Naive thymus-derived CD8-positive, alpha-beta T cell (primary cell): ENCODE measurements around the gene PODNL1. TPM values are rescaled to one million over a fixed set of nuclear protein-coding genes. Genes with fewer than 3 reads are reported as not detected.
"Not testable (repeated sequence)": the region's sequence is repeated elsewhere in the genome, so short reads cannot be mapped to it uniquely, and the experiment has no call there.

Experiments
- ATAC-seq, 2 donors: fragments of 150-1000 bp; cut with Tn5 transposase in 1 of 2; sonication (Bioruptor Pico), chemical (Tn5 transposase) in 1 of 2; 1 replicate in 1 of 2; 2 replicates in 1 of 2; pipeline ENCODE4 v1.10.0; 2021; ENCODE audit warnings: mild to moderate bottlenecking in 2 of 2, moderate library complexity in 2 of 2
- POLR2A ChIA-PET: fragments of 350-600 bp; sonication (Branson Sonifier 250); formaldehyde crosslinking; loops from one replicate; lab custom pipeline; 2021; ENCODE audit warnings: antibody characterized with exemption; lab: Charles Lee
- DNase-seq, 10 donors: peaks; one replicate each; pipeline versions ENCODE4 v3.0.0 to v3.0.0-alpha.2; 2020 to 2022
- H3K27ac Mint-ChIP-seq, 10 donors: one replicate each; pipeline ENCODE4 v1.8.0; 2020 to 2022; ENCODE audit warnings: mild to moderate bottlenecking in 10 of 10, mixed read lengths in 10 of 10, moderate library complexity in 4 of 10, inconsistent platforms in 1 of 10
- H3K27me3 Mint-ChIP-seq, 5 donors: one replicate each; pipeline ENCODE4 v1.8.0; 2021 to 2022; ENCODE audit warnings: mixed read lengths in 5 of 5
- H3K36me3 Mint-ChIP-seq, 3 donors: one replicate each; pipeline ENCODE4 v1.8.0; 2020 to 2022; ENCODE audit warnings: mixed read lengths in 3 of 3, mild to moderate bottlenecking in 2 of 3, inconsistent platforms in 1 of 3
- H3K4me1 Mint-ChIP-seq, 4 donors: one replicate each; pipeline ENCODE4 v1.8.0; 2021 to 2022; ENCODE audit warnings: mixed read lengths in 4 of 4
- H3K4me3 Mint-ChIP-seq, 10 donors: one replicate each; pipeline ENCODE4 v1.8.0; 2020 to 2022; ENCODE audit warnings: mild to moderate bottlenecking in 10 of 10, mixed read lengths in 10 of 10, moderate library complexity in 6 of 10, inconsistent platforms in 1 of 10
- H3K9me3 Mint-ChIP-seq, 9 donors: one replicate each; pipeline ENCODE4 v1.8.0; 2020 to 2022; ENCODE audit warnings: mixed read lengths in 9 of 9, mild to moderate bottlenecking in 3 of 9, inconsistent platforms in 1 of 9, moderate library complexity in 1 of 9
- polyA plus RNA-seq, 3 donors: library from polyadenylated mRNA; unstranded; fragments of 300-500 nt; fragmentation: Illumina TruSeq; gene quantifications; one replicate each; pipeline ENCODE4 v1.2.3, GENCODE V29; 2021
- total RNA-seq, 8 experiments: library from RNA in 2 of 8; stranded (reverse) in 2 of 8; gene quantifications; one replicate each; pipeline ENCODE4 v1.2.3 and lab custom pipeline; 2021 to 2026

PODNL1 gene
- total and polyA plus RNA-seq, 5 experiments from 2014 or later = not detected

DNA sequence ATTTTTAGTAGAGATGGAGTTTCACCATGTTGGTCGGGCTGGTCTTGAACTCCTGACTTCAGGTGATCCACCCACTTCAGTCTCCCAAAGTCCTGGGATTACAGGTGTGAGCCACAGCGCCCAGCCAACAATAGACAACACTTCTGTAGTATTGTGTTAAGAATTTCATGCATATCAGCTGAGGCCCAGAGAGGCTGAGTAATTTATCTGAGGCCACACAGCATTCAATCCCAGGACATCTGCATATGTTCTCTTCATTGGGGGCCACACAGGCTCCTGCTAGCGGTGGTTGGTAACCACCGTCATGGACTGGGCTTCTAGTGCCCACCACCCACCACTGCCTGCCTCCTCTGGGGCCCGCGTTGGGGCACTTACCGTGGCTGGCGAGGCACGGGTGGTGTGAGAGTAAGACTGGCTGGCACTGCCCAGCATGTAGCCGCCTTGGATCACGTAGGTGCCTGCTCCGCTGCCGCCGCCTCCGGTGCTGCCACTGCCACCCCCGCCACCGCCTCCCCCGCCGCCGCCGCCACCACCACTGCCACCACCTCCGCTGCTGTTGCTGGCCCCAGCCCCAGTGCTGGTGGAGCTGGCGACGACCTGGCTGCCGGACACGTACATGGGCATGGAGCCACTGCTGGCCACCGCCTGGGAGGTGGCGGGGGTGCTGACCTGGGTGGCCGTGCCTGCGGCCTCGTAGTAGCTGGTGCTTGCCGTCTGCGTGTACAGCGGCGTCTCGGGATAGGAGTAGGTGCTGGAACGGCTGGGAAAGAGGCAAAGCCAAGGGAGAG lies 34.3 kb upstream of the PODNL1 start:
- Mint-ChIP-seq H3K27me3 (no peaks in the 10 kb centered on the region), H3K9me3 (no peaks in the 10 kb centered on the region), H3K36me3 (peaks cover 0 to 41% (median 8%) of the 10 kb centered on the region in 3 donors), H3K27ac (peak overlapping the region in 2 of 10 donors; percentile 46 to 52), H3K4me3 (no peak overlapping the region), H3K4me1 (peaks cover 6 to 29% (median 18%) of the 10 kb centered on the region in 4 donors)
- DNase-seq = no peak
- ATAC-seq = no peak
- POLR2A ChIA-PET = interaction anchor here (0.7 to 24.8 kb wide), 7 partner anchors 14 to 91 kb away, joined by 3 to 481 read pairs (median 4); partner anchors contain the start of genes DCAF15, IL27RA, RFX1 and RLN3

- H3K4me3 Mint-ChIP-seq, H3K9me3 Mint-ChIP-seq, H3K27ac Mint-ChIP-seq, ATAC-seq, DNase-seq, H3K27me3 Mint-ChIP-seq: not testable (repeated sequence)
- peaks cover 0 to 48% (median 8%) of the 10 kb centered on the region in 3 donors for H3K36me3 Mint-ChIP-seq
- POLR2A ChIA-PET = interaction anchor here (0.6 to 24.8 kb wide), 4 partner anchors 30 to 1290 kb away, joined by 3 to 481 read pairs (median 4); partner anchors contain the start of genes DHPS, IL27RA, RFX1 and RLN3
- H3K4me1 Mint-ChIP-seq = peaks cover 6 to 29% (median 16%) of the 10 kb centered on the region in 4 donors
These were observed 33.7 kb upstream of the PODNL1 start for GRCh38 chr19:13971868-13972267.

- Mint-ChIP-seq H3K27ac (no peak overlapping the region), H3K4me3 (no peak overlapping the region), H3K36me3 (peaks cover 0 to 48% (median 8%) of the 10 kb centered on the region in 3 donors), H3K9me3 (no peaks in the 10 kb centered on the region), H3K4me1 (peaks cover 6 to 16% (median 9%) of the 10 kb centered on the region in 4 donors), H3K27me3 (no peaks in the 10 kb centered on the region)
- no peak for DNase-seq
- POLR2A ChIA-PET = interaction anchor here (1.0 to 1.4 kb wide), 5 partner anchors 10 to 88 kb away, joined by 3 to 6 read pairs (median 4); no protein-coding TSS in a partner anchor
- no peak for ATAC-seq
These were observed 31.7 kb upstream of the PODNL1 start for GRCh38 chr19:13969897-13970296.

DNA sequence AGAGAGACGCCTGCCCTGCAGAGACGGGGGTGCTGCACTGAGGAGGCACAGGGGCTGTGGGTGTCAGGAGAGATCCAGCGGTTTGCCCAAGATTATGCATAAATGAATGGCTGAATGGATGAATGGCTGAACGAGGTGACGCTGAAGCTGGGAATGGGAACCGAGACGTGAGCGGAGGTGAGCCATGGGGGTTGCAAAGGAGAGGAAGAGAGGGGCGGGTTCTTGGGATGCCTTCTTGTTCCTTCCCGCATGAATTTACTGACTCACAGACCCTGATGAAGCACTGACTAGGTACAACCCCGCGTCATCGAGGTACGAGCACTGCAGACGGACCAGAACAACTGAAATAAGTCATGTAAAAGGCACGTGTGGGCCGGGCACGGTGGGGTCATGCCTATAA lies 30.8 kb upstream of the PODNL1 start:
- peak overlapping the region in 1 of 10 donors; percentile 28 for H3K27ac Mint-ChIP-seq

GRCh38 chr19:13968383-13968935 lies 30.2 kb upstream of the PODNL1 start:
- H3K27me3 Mint-ChIP-seq = no peaks in the 10 kb centered on the region
- peaks cover 0 to 4% (median 0%) of the 10 kb centered on the region in 4 donors for H3K4me1 Mint-ChIP-seq
- ATAC-seq (no peak), DNase-seq (no peak)
- POLR2A ChIA-PET = interaction anchor here (0.7 to 1.7 kb wide), 3 partner anchors 9 to 38 kb away, joined by 3 to 6 read pairs (median 3); partner anchors contain the start of gene RFX1
- H3K4me3 Mint-ChIP-seq = no peak overlapping the region
- no peak overlapping the region for H3K27ac Mint-ChIP-seq
- H3K36me3 Mint-ChIP-seq = peaks cover 0 to 50% (median 12%) of the 10 kb centered on the region in 3 donors
- no peaks in the 10 kb centered on the region for H3K9me3 Mint-ChIP-seq

More for the DNA sequence above, 30.8 kb upstream of the PODNL1 start:
- DNase-seq = no peak
- Mint-ChIP-seq H3K4me3 (no peak overlapping the region), H3K36me3 (peaks cover 0 to 52% (median 12%) of the 10 kb centered on the region in 3 donors), H3K9me3 (no peaks in the 10 kb centered on the region), H3K27me3 (no peaks in the 10 kb centered on the region), H3K4me1 (peaks cover 2 to 9% (median 3%) of the 10 kb centered on the region in 4 donors)
- POLR2A ChIA-PET = interaction anchor here (0.7 to 1.7 kb wide), 5 partner anchors 10 to 406 kb away, joined by 3 to 6 read pairs (median 4); no protein-coding TSS in a partner anchor
- ATAC-seq = no peak

GRCh38 chr19:13967206-13967605 lies 29.0 kb upstream of the PODNL1 start:
- POLR2A ChIA-PET = interaction anchor here (0.7 to 0.9 kb wide), 2 partner anchors 9 to 162 kb away, joined by 3 read pairs; no protein-coding TSS in a partner anchor
- not testable (repeated sequence) for ATAC-seq, H3K4me1 Mint-ChIP-seq, DNase-seq, H3K9me3 Mint-ChIP-seq, H3K4me3 Mint-ChIP-seq, H3K27me3 Mint-ChIP-seq
- H3K36me3 Mint-ChIP-seq = peaks cover 0 to 47% (median 12%) of the 10 kb centered on the region in 3 donors
- H3K27ac Mint-ChIP-seq = peak overlapping the region in 2 of 10 donors; percentile 11 to 46

DNA sequence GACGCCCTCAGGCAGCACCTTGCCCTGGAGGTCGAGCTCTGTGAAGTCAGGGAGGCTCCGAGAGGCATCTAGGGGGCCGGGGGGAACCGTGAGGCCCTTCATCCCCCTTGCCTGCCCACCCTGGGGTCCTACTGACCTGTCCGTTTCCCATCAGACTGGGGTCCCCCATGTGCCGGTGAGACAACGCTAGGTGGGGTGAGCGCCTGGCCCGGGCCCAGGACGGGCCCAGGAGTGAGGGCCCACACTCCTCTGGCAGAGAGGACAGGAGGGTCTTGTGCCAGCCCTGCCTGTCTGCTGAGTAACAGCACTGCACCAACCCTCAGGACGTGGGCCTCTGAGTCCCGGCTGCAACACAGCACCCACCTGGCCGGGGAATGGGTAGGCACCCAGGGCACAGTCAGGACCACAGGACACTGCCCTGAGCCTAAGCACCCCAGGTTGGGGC lies 28.5 kb upstream of the PODNL1 start:
- H3K36me3 Mint-ChIP-seq = peaks cover 0 to 47% (median 12%) of the 10 kb centered on the region in 3 donors
- H3K27me3 Mint-ChIP-seq = no peaks in the 10 kb centered on the region
- no peaks in the 10 kb centered on the region for H3K4me1 Mint-ChIP-seq
- POLR2A ChIA-PET = interaction anchor here (0.7 to 0.9 kb wide), 2 partner anchors 9 to 163 kb away, joined by 3 read pairs; no protein-coding TSS in a partner anchor
- no peak overlapping the region for H3K27ac Mint-ChIP-seq
- no peak for DNase-seq
- ATAC-seq = no peak
- H3K9me3 Mint-ChIP-seq = no peaks in the 10 kb centered on the region
- no peak overlapping the region for H3K4me3 Mint-ChIP-seq

DNA sequence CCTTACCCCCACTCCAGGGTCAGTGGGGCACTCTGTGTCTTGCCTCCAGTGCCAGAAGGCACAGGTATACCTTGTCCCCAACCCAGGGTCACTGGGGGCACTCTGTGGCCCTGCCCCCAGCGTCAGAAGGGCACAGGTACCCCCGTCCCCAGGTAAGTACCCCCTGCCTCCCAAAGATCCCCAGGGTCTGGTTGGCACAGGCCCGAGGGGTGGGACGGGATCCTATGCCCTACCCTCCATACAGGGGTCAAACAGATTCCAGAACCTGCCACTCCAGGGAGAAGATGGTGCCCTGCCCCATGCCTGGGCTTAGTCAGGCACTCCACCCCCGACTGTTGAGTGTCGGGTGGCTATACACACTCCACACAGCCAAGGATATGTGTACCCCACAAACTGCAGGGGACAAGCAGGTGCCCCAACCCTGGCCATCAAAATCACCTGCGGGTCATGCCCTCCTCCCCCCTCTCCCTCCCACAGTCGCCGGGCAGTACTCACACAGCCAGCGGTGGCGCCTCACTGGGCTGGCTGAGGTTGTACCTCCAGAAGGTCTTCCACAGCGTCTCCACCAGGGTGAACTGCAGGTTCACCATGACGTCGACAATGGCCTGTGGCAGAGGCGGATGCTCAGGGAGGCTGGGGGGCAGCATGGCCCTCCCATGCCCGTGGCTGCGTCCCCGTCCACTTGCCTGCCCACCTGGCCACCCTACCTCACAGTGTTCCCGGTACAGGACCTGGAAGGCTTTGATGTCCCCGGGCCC lies 27.9 kb upstream of the PODNL1 start:
- Mint-ChIP-seq H3K27me3 (no peaks in the 10 kb centered on the region), H3K4me3 (no peak overlapping the region), H3K36me3 (peaks cover 0 to 50% (median 14%) of the 10 kb centered on the region in 3 donors), H3K27ac (peak overlapping the region in 1 of 10 donors; percentile 59), H3K4me1 (no peaks in the 10 kb centered on the region), H3K9me3 (no peaks in the 10 kb centered on the region)
- ATAC-seq (no peak), DNase-seq (no peak)
- POLR2A ChIA-PET = no interaction called here

- H3K36me3 Mint-ChIP-seq = peaks cover 0 to 49% (median 16%) of the 10 kb centered on the region in 3 donors
- POLR2A ChIA-PET = no interaction called here
- no peaks in the 10 kb centered on the region for H3K9me3 Mint-ChIP-seq
These were observed 27.2 kb upstream of the PODNL1 start for GRCh38 chr19:13965377-13965896.

GRCh38 chr19:13964776-13965175 lies 26.6 kb upstream of the PODNL1 start:
- Mint-ChIP-seq H3K4me3 (no peak overlapping the region), H3K27ac (peak overlapping the region in 6 of 10 donors; percentile 25 to 83 (median 54)), H3K4me1 (peaks cover 0 to 3% (median 0%) of the 10 kb centered on the region in 4 donors), H3K9me3 (no peaks in the 10 kb centered on the region), H3K27me3 (no peaks in the 10 kb centered on the region), H3K36me3 (peaks cover 0 to 53% (median 15%) of the 10 kb centered on the region in 3 donors)
- ATAC-seq (no peak), DNase-seq (no peak)
- POLR2A ChIA-PET = no interaction called here

More at GRCh38 chr19:13965377-13965896, 27.2 kb upstream of the PODNL1 start:
- H3K27me3 Mint-ChIP-seq = no peaks in the 10 kb centered on the region
- H3K4me1 Mint-ChIP-seq = no peaks in the 10 kb centered on the region
- ATAC-seq (no peak), DNase-seq (no peak)
- no peak overlapping the region for H3K4me3 Mint-ChIP-seq
- H3K27ac Mint-ChIP-seq = peak overlapping the region in 3 of 10 donors; percentile 47 to 83 (median 62)

GRCh38 chr19:13963603-13964105 lies 25.4 kb upstream of the PODNL1 start:
- peaks cover 0 to 47% (median 8%) of the 10 kb centered on the region in 3 donors for H3K36me3 Mint-ChIP-seq
- H3K9me3 Mint-ChIP-seq = no peaks in the 10 kb centered on the region
- POLR2A ChIA-PET = interaction anchor here (2.1 to 4.4 kb wide), 2 partner anchors 39 to 68 kb away, joined by 5 to 19 read pairs; partner anchors contain the start of gene IL27RA
- H3K4me1 Mint-ChIP-seq = peaks cover 0 to 8% (median under 1%) of the 10 kb centered on the region in 4 donors
- DNase-seq = no peak
- no peaks in the 10 kb centered on the region for H3K27me3 Mint-ChIP-seq
- no peak overlapping the region for H3K27ac Mint-ChIP-seq
- peak in 1 of 2 donors; percentile 5 for ATAC-seq
- H3K4me3 Mint-ChIP-seq = no peak overlapping the region
